Measurements from ENCODE around the gene SOS1. TPM values are rescaled to one million over a fixed set of nuclear protein-coding genes. Genes with fewer than 3 reads are reported as not detected.

Gene SOS1
- total RNA-seq, 1 donor from 2014 or later: 20.6 TPM

- no peaks in the 10 kb centered on the region for H3K27me3 ChIP-seq (ENCODE audit: low read depth)
- peak overlapping the region; percentile 98 for H3K27ac ChIP-seq (replicated peaks)
- no peak for DNase-seq
- intact Hi-C loops (cut with micrococcal nuclease): no loop called here
- H3K4me1 ChIP-seq: peaks cover 85% of the 10 kb centered on the region
- H3K36me3 ChIP-seq: no peaks in the 10 kb centered on the region
- H3K4me3 ChIP-seq: peak overlapping the region; percentile 92
- no peaks in the 10 kb centered on the region for H3K9me3 ChIP-seq (replicated peaks)
- no peak for TF ChIP-seq CTCF (IDR thresholded peaks at IDR 0.05; ENCODE audit: borderline replicate concordance)
Measured at GRCh38 chr2:39120521-39120770, 405 bp downstream of the SOS1 start.

DNA sequence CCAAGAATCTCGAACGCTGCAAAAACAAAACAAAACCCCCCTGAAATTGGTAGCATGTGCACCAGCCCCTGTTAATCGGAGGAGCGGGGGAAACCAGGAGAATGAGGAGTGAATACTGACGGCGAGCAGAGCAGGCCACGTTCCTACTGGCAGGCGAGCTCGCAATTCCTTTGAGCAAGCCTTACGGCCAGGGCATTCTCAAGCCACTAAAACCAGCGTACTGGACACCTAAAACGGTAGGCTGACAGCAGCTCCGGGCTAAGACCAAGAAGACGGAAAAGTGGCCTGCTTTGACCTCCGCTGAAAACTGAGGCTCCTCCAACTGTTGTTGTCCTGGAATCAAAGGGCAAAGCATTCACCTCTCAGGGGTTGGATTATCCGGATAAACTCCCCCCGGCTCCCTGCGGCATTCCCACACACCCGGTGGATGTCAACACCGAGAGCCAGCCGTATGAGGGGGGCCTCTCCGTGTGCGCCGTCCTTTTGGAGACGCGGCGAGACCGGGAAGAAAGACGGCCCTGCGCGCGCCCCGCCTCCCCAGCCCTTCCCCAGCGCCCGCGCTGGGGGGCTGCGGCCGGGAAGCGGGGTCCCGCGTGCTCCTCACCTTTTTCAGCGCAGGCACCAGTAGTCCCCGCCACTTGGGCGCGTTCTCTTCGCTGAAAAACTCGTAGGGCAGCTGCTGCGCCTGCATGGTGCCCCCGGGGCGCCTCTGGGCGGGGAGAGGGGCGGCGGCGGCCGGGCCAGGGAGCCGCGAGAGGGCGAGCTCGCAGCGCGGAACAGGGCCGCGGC, 925 bp downstream of the SOS1 start:
- Histone ChIP-seq H3K4me3 (peak overlapping the region; percentile 92), H3K36me3 (no peaks in the 10 kb centered on the region), H3K27ac (replicated peaks) (peak overlapping the region; percentile 98), H3K27me3 (ENCODE audit: low read depth) (no peaks in the 10 kb centered on the region), H3K9me3 (replicated peaks) (no peaks in the 10 kb centered on the region), H3K4me1 (peaks cover 81% of the 10 kb centered on the region)
- intact Hi-C loops (cut with micrococcal nuclease): loop anchor here (10.0 kb wide), 2 partner anchors 55 to 105 kb away; no protein-coding TSS in a partner anchor
- DNase-seq: peak; percentile 46
- peak; percentile 56 for TF ChIP-seq CTCF (IDR thresholded peaks at IDR 0.05; ENCODE audit: borderline replicate concordance)

GRCh38 chr2:39118786-39119499, 1.9 kb downstream of the SOS1 start:
- no peak for DNase-seq
- peak overlapping the region; percentile 98 for H3K27ac ChIP-seq (replicated peaks)
- peak overlapping the region; percentile 92 for H3K4me3 ChIP-seq
- H3K27me3 ChIP-seq (ENCODE audit: low read depth): no peaks in the 10 kb centered on the region
- H3K4me1 ChIP-seq: peaks cover 81% of the 10 kb centered on the region
- no peak for TF ChIP-seq CTCF (IDR thresholded peaks at IDR 0.05; ENCODE audit: borderline replicate concordance)
- H3K36me3 ChIP-seq: no peaks in the 10 kb centered on the region
- intact Hi-C loops (cut with micrococcal nuclease): loop anchor here (10.0 kb wide), 2 partner anchors 54 to 106 kb away; no protein-coding TSS in a partner anchor
- no peaks in the 10 kb centered on the region for H3K9me3 ChIP-seq (replicated peaks)

DNA sequence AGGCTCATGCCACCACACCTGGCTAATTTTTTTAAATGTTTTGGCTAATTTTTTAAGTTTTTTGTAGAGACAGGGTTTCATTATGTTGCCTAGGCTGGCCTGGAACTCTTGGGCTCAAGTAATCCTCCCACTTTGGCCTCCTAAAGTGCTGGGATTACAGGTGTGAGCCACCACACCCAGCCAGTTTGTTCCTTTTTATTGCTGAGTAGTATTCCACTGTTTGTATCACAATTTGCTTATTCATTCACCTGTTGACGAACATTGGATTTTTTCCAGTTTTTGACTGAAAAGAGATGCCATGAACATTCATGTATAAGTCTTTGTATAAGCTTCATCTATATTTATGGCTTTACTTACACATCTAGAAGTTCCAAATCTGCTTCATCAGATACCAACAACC, 5.3 kb downstream of the SOS1 start:
- TF ChIP-seq CTCF (IDR thresholded peaks at IDR 0.05; ENCODE audit: borderline replicate concordance): no peak
- Histone ChIP-seq H3K27ac (replicated peaks) (no peak overlapping the region), H3K4me1 (peaks cover 64% of the 10 kb centered on the region), H3K4me3 (no peak overlapping the region), H3K27me3 (ENCODE audit: low read depth) (no peaks in the 10 kb centered on the region), H3K36me3 (peaks cover 9% of the 10 kb centered on the region), H3K9me3 (replicated peaks) (no peaks in the 10 kb centered on the region)
- no peak for DNase-seq
- intact Hi-C loops (cut with micrococcal nuclease): loop anchor here (10.0 kb wide), 2 partner anchors 51 to 109 kb away; no protein-coding TSS in a partner anchor

DNA sequence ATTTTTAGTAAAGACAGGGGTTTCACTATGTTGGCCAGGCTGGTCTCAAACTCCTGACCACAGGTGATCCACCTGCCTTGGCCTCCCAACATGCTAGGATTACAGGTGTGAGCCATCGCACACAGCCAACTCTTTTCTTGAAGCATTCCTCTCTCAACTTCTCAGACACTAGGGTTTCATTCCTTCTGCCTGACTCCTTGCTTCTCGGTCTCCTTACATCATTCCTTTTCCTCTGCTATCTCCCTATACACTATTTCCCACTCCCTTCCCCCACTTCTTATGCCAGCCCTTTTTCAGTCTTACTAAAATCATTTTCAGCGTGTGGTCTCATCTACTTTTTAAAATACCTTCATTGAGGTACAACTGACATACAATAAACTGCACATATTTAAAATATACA, 6.1 kb downstream of the SOS1 start:
- intact Hi-C loops (cut with micrococcal nuclease): loop anchor here (10.0 kb wide), 2 partner anchors 50 to 110 kb away; no protein-coding TSS in a partner anchor
- Histone ChIP-seq H3K4me3 (no peak overlapping the region), H3K27ac (replicated peaks) (no peak overlapping the region), H3K9me3 (replicated peaks) (no peaks in the 10 kb centered on the region), H3K4me1 (peaks cover 61% of the 10 kb centered on the region), H3K36me3 (peaks cover 9% of the 10 kb centered on the region), H3K27me3 (ENCODE audit: low read depth) (no peaks in the 10 kb centered on the region)
- no peak for TF ChIP-seq CTCF (IDR thresholded peaks at IDR 0.05; ENCODE audit: borderline replicate concordance)
- no peak for DNase-seq
